Keratinocyte (primary cell): ENCODE measurements around the gene BRSK1. TPM values are rescaled to one million over a fixed set of nuclear protein-coding genes. Genes with fewer than 3 reads are reported as not detected.

Experiments used
- DNase-seq: peaks from one replicate; pipeline ENCODE4 v3.0.0-alpha.2; 2011; ENCODE audit warnings: low read depth, missing footprints, low spot score
- FAIRE-seq: peaks from 2 replicates; lab custom pipeline; 2011; peaks lifted over from hg19 to GRCh38; lab: Jason Lieb, UNC
- H2AFZ ChIP-seq: 2 replicates; pipeline ENCODE4 v1.6.0; 2012; ENCODE audit warnings: low read length, control low read depth, inconsistent platforms; ENCODE audit not compliant: control insufficient read depth
- H3K27ac ChIP-seq: 2 replicates; pipeline ENCODE4 v1.5.1; 2011; ENCODE audit warnings: low read length; ENCODE audit not compliant: control insufficient read depth, insufficient read depth
- H3K27me3 ChIP-seq: 3 replicates; pipeline ENCODE4 v1.6.0; 2011; ENCODE audit warnings: low read length; ENCODE audit not compliant: control insufficient read depth, insufficient read depth; ENCODE audit errors: extremely low read depth
- H3K36me3 ChIP-seq, 2 experiments: 2 replicates in 1 of 2; 3 replicates in 1 of 2; pipeline ENCODE4 v1.5.1; 2011; ENCODE audit warnings: low read length in 2 of 2, mild to moderate bottlenecking in 1 of 2; ENCODE audit not compliant: control insufficient read depth in 2 of 2, insufficient read depth in 2 of 2; ENCODE audit errors: extremely low read depth in 1 of 2
- H3K4me1 ChIP-seq: 3 replicates; pipeline ENCODE4 v1.5.1; 2011; ENCODE audit warnings: low read length; ENCODE audit not compliant: control insufficient read depth, insufficient read depth; ENCODE audit errors: extremely low read depth
- H3K4me2 ChIP-seq: 3 replicates; pipeline ENCODE4 v1.6.0; 2011; ENCODE audit warnings: low read depth, low read length; ENCODE audit not compliant: control insufficient read depth, insufficient read depth; ENCODE audit errors: extremely low read depth
- H3K4me3 ChIP-seq, 3 experiments: fragments of 200-600 bp in 1 of 3; sonication (generic) in 1 of 3; 2 replicates in 2 of 3; 3 replicates in 1 of 3; pipeline ENCODE4 v1.5.1; 2011 to 2016; ENCODE audit warnings: low read length in 3 of 3, mild to moderate bottlenecking in 3 of 3, control low read depth in 2 of 3, inconsistent platforms in 1 of 3, low read depth in 1 of 3, mixed read lengths in 1 of 3, mixed run types in 1 of 3, moderate library complexity in 1 of 3; ENCODE audit not compliant: control insufficient read depth in 2 of 3, insufficient read depth in 2 of 3; ENCODE audit errors: extremely low read depth in 1 of 3
- H3K79me2 ChIP-seq: 2 replicates; pipeline ENCODE4 v1.6.0; 2012; ENCODE audit warnings: low read length; ENCODE audit not compliant: control insufficient read depth, insufficient read depth
- H3K9ac ChIP-seq: 3 replicates; pipeline ENCODE4 v1.6.0; 2011; ENCODE audit warnings: low read length; ENCODE audit not compliant: control insufficient read depth, insufficient read depth; ENCODE audit errors: extremely low read depth
- H3K9me1 ChIP-seq: 3 replicates; pipeline ENCODE4 v1.6.0; 2011; ENCODE audit warnings: low read length; ENCODE audit not compliant: control insufficient read depth, insufficient read depth; ENCODE audit errors: extremely low read depth
- H3K9me3 ChIP-seq: 2 replicates; pipeline ENCODE4 v1.5.1; 2012; ENCODE audit warnings: low read depth, low read length; ENCODE audit not compliant: control insufficient read depth
- H4K20me1 ChIP-seq: 3 replicates; pipeline ENCODE4 v1.6.0; 2011; ENCODE audit warnings: low read length; ENCODE audit not compliant: control insufficient read depth, insufficient read depth; ENCODE audit errors: extremely low read depth
- EZH2 ChIP-seq: IDR thresholded peaks from one replicate; pipeline ENCODE4 v1.6.1; 2012; ENCODE audit warnings: inconsistent platforms, mild to moderate bottlenecking, low read length, moderate library complexity
- dilution Hi-C: fragments of 300-500 bp; cut with MboI; formaldehyde crosslinking; loops from one replicate; pipeline ENCODE4 v1.7.0; 2020; ENCODE audit warnings: low sequenced_read_pairs; ENCODE audit not compliant: extremely low pct_ligation_motif_present
- polyA plus RNA-seq, 5 experiments: library from polyadenylated mRNA; depleted of rRNA in 3 of 5; stranded (reverse) in 3 of 5; stranded (forward) in 1 of 5; unstranded in 1 of 5; fragments of >200 nt; gene quantifications; 1 replicate in 1 of 5; 2 replicates in 3 of 5; 3 replicates in 1 of 5; pipeline versions ENCODE4 v1.2.1 to v1.2.3, GENCODE V29; 2011 to 2012; ENCODE audit warnings: missing spikeins in 2 of 5, low read depth in 1 of 5, low replicate concordance in 1 of 5
- TF ChIP-seq, protein P1 (sequence below), 3 experiments: IDR thresholded peaks in 1 of 3; conservative IDR thresholded peaks in 1 of 3; optimal IDR thresholded peaks in 1 of 3; 2 replicates in 2 of 3; 3 replicates in 1 of 3; pipeline versions ENCODE3 to v1.5.1; 2011; ENCODE audit warnings: low read length in 3 of 3, mild to moderate bottlenecking in 3 of 3, moderate library complexity in 2 of 3, control low read depth in 1 of 3, inconsistent platforms in 1 of 3; ENCODE audit not compliant: insufficient read depth in 2 of 3; ENCODE audit errors: extremely low read depth in 1 of 3

The BRSK1 gene
- polyA plus RNA-seq, 1 donor (not counting 4 experiments of a cell fraction or from before 2014, with no cell fraction given), result 0.46 TPM

DNA sequence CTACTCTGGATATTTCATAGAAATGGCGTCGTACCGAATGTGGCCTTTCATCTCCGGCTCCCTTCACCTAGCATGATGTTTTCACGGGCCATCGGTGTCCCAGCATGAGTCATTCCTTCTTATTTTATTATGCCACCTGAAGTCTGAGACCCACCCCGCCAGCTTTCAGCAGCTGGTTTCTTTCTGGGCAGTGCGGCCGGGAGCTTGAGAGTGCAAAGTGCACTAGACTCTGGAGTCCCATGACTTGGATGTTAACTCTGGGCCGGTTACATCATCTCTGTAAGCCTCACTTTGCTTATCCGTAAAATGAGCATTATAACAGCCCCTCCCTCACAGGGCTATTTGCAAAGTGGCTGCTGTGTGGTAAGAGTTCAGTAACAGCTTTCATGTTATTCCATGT is 50.1 kb downstream of the BRSK1 start:
- Histone ChIP-seq H3K9ac (no peak overlapping the region), H4K20me1 (no peaks in the 10 kb centered on the region), H3K79me2 (no peaks in the 10 kb centered on the region), H3K4me3 (no peak overlapping the region), H3K9me1 (no peaks in the 10 kb centered on the region), H2AFZ (no peak overlapping the region), H3K27me3 (no peaks in the 10 kb centered on the region), H3K4me1 (peaks cover 18% of the 10 kb centered on the region), H3K9me3 (no peaks in the 10 kb centered on the region), H3K36me3 (no peaks in the 10 kb centered on the region), H3K4me2 (no peak overlapping the region), H3K27ac (no peak overlapping the region)
- DNase-seq (no peak), FAIRE-seq (no peak)
- TF ChIP-seq, protein P1, sequence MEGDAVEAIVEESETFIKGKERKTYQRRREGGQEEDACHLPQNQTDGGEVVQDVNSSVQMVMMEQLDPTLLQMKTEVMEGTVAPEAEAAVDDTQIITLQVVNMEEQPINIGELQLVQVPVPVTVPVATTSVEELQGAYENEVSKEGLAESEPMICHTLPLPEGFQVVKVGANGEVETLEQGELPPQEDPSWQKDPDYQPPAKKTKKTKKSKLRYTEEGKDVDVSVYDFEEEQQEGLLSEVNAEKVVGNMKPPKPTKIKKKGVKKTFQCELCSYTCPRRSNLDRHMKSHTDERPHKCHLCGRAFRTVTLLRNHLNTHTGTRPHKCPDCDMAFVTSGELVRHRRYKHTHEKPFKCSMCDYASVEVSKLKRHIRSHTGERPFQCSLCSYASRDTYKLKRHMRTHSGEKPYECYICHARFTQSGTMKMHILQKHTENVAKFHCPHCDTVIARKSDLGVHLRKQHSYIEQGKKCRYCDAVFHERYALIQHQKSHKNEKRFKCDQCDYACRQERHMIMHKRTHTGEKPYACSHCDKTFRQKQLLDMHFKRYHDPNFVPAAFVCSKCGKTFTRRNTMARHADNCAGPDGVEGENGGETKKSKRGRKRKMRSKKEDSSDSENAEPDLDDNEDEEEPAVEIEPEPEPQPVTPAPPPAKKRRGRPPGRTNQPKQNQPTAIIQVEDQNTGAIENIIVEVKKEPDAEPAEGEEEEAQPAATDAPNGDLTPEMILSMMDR (optimal IDR thresholded peaks at IDR 0.05 in 1 of 3, IDR thresholded peaks at IDR 0.05 in 1 of 3, conservative IDR thresholded peaks at IDR 0.05 in 1 of 3; ENCODE audit: extremely low read depth in 1 of 3, insufficient read depth in 2 of 3, low read length in 3 of 3), result no peak
- TF ChIP-seq EZH2, result no peak
- dilution Hi-C loops, result no loop called here

DNA sequence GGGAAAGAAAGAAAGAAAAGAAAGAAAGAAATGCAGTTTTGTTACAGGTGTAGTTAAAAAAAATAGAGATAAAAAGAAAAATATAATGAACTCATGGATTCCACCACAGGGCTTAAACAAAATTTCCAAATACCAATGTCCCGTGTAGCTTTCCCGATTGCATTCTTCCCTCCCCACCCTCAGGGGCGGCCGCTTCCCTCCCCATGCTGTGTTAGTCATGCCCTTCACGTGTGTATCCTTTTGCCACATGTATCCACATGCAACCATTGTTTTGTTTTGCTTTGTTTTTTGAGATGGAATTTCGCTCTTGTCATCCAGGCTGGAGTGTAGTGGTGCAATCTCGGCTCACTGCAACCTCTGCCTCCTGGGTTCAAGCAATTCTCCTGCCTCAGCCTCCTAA is 52.3 kb downstream of the BRSK1 start:
- TF ChIP-seq EZH2, result no peak
- TF ChIP-seq, protein P1 (optimal IDR thresholded peaks at IDR 0.05 in 1 of 3, IDR thresholded peaks at IDR 0.05 in 1 of 3, conservative IDR thresholded peaks at IDR 0.05 in 1 of 3; ENCODE audit: extremely low read depth in 1 of 3, insufficient read depth in 2 of 3, low read length in 3 of 3), result no peak
- no peak overlapping the region for H3K4me3 ChIP-seq
- peaks cover 27% of the 10 kb centered on the region for H3K4me1 ChIP-seq
- H3K9me3 ChIP-seq, result no peaks in the 10 kb centered on the region
- no peaks in the 10 kb centered on the region for H3K36me3 ChIP-seq
- H3K4me2 ChIP-seq, result peak overlapping the region; percentile 41
- no peaks in the 10 kb centered on the region for H3K9me1 ChIP-seq
- DNase-seq (no peak), FAIRE-seq (peak; percentile 71)
- H4K20me1 ChIP-seq, result no peaks in the 10 kb centered on the region
- H3K27me3 ChIP-seq, result no peaks in the 10 kb centered on the region
- H3K9ac ChIP-seq, result peak overlapping the region; percentile 37
- peak overlapping the region; percentile 71 for H3K27ac ChIP-seq
- H3K79me2 ChIP-seq, result peaks cover 5% of the 10 kb centered on the region
- dilution Hi-C loops, result no loop called here
- no peak overlapping the region for H2AFZ ChIP-seq
